ENCODE measurements around the gene CTDSPL2.
A peak's percentile ranks its signal among the peaks of the same experiment; 100 is the strongest.
"Not testable (repeated sequence)": the region's sequence is repeated elsewhere in the genome, so short reads cannot be mapped to it uniquely, and the experiment has no call there.

The CTDSPL2 gene

DNA sequence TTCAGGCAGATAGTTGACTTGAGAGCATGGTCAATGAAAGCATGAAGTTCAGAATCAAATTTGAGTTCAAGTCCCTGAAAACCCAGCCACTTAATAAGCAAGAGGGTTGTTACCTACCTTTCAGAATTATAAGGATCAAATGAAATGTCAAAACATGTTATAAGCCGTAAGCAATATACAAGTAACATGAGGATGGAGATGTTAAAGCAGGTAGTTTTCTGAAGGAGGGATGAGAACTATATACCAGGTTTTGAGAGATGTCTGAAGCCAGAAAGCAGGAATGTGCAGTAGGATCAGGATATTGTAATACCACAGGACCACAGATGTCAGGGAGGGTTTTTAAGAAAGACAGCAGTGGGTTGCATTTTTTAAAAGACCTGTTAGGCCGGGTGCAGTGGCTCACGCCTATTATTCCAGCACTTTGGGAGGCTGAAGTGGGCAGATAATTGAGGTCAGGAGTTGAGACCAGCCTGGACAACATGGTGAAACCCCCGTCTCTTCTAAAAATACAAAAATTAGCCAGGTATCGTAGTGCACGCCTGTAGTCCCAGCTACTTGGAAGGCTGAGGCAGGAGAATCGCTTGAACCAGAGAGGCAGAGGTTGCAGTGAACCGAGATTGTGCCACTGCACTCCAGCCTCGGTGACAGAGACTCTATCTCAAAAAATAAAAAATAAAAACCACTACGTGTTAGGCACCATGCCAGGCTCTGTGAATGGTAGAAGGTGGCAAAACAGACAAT is 102.6 kb downstream of the CTDSPL2 start:
- peak overlapping the region; percentile 8 for H3K27ac ChIP-seq (ENCODE audit: low read depth, low read length)
- H3K9ac ChIP-seq (ENCODE audit: low read depth, low read length), result no peak overlapping the region
- no peaks in the 10 kb centered on the region for H3K4me1 ChIP-seq (ENCODE audit: control insufficient read depth, insufficient read depth, low read length)
- H3K9me3 ChIP-seq (ENCODE audit: control insufficient read depth, insufficient read depth, low read length), result no peaks in the 10 kb centered on the region
- no peaks in the 10 kb centered on the region for H3K27me3 ChIP-seq (ENCODE audit: control insufficient read depth, insufficient read depth, low read length)
- peaks cover 31% of the 10 kb centered on the region for H3K36me3 ChIP-seq (ENCODE audit: control insufficient read depth, insufficient read depth, low read length)
- no peak overlapping the region for H3K4me3 ChIP-seq (ENCODE audit: low read depth, low read length)

DNA sequence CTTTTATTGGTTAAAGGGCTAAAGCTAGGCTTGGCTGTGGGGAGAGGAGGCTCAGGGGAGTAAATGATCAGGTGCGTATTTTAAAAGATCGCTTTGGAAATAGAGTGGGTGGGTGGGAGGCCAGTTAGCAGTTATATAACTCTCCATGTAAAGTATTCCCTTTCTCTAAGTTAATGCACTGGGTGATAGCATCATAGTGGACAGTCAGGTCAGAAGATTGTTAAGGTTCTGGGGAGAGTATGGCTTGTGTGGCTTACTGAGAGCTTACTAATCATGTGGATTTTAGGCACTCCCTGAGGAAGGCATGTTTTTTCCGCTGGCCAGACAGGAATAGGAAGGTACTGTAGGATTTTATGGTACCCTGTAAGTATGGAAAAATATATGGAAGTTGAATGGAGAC is 103.2 kb downstream of the CTDSPL2 start:
- peaks cover 28% of the 10 kb centered on the region for H3K36me3 ChIP-seq (ENCODE audit: control insufficient read depth, insufficient read depth, low read length)
- no peaks in the 10 kb centered on the region for H3K4me1 ChIP-seq (ENCODE audit: control insufficient read depth, insufficient read depth, low read length)
- H3K9ac ChIP-seq (ENCODE audit: low read depth, low read length), result no peak overlapping the region
- H3K27me3 ChIP-seq (ENCODE audit: control insufficient read depth, insufficient read depth, low read length), result no peaks in the 10 kb centered on the region
- no peaks in the 10 kb centered on the region for H3K9me3 ChIP-seq (ENCODE audit: control insufficient read depth, insufficient read depth, low read length)
- H3K4me3 ChIP-seq (ENCODE audit: low read depth, low read length), result no peak overlapping the region
- no peak overlapping the region for H3K27ac ChIP-seq (ENCODE audit: low read depth, low read length)

DNA sequence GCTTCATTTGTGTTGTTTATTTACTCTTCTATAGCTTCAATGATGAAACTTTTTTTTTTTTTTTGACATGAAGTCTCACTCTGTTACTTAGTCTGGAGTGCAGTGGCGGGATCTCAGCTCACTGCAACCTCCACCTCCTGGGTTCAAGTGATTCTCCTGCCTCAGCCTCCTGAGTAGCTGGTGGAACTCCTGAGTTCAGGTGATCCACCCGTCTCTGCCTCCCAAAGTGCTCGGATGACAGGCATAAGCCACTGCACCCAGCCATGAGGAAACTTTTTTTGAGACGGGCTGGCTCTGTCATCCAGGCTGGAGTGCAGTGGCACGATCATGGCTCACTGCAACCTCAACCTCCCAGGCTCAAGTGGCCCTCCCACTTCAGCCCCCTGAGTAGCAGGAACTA is 104.8 kb downstream of the CTDSPL2 start:
- not testable (repeated sequence) for H3K4me3 ChIP-seq (ENCODE audit: low read depth, low read length); H3K27ac ChIP-seq (ENCODE audit: low read depth, low read length); H3K27me3 ChIP-seq (ENCODE audit: control insufficient read depth, insufficient read depth, low read length); H3K9ac ChIP-seq (ENCODE audit: low read depth, low read length); H3K4me1 ChIP-seq (ENCODE audit: control insufficient read depth, insufficient read depth, low read length); H3K9me3 ChIP-seq (ENCODE audit: control insufficient read depth, insufficient read depth, low read length)
- H3K36me3 ChIP-seq (ENCODE audit: control insufficient read depth, insufficient read depth, low read length), result peaks cover 13% of the 10 kb centered on the region

- Histone ChIP-seq H3K4me3 (ENCODE audit: low read depth, low read length) (no peak overlapping the region), H3K36me3 (ENCODE audit: control insufficient read depth, insufficient read depth, low read length) (peaks cover 9% of the 10 kb centered on the region; the same call in 1 of the 2 replicates), H3K9ac (ENCODE audit: low read depth, low read length) (no peak overlapping the region), H3K4me1 (ENCODE audit: control insufficient read depth, insufficient read depth, low read length) (no peaks in the 10 kb centered on the region), H3K27me3 (ENCODE audit: control insufficient read depth, insufficient read depth, low read length) (no peaks in the 10 kb centered on the region), H3K9me3 (ENCODE audit: control insufficient read depth, insufficient read depth, low read length) (no peaks in the 10 kb centered on the region), H3K27ac (ENCODE audit: low read depth, low read length) (no peak overlapping the region)
Measured at GRCh38 chr15:44532689-44533088, 105.3 kb downstream of the CTDSPL2 start.

DNA sequence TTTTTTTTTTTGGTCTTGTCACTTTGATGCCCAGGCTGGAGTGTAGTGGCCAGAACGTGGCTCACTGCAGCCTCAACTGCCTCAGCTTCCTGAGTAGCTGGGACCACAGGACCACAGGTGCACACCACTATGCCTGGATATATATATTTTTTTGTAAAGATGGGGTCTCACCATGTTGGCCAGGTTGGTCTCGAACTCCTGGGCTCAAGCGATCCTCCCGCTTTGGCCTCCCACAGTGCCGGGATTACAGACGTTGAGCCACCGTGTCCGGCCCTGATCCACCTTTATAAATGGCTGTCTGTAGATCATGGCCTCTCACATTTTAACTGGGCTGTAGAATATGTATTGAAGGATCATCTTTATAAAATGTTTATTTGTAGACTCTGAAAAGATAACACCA is 107.7 kb downstream of the CTDSPL2 start:
- Histone ChIP-seq H3K36me3 (ENCODE audit: control insufficient read depth, insufficient read depth, low read length) (peaks cover 11% of the 10 kb centered on the region), H3K4me1 (ENCODE audit: control insufficient read depth, insufficient read depth, low read length) (peaks cover 8% of the 10 kb centered on the region), H3K9me3 (ENCODE audit: control insufficient read depth, insufficient read depth, low read length) (no peaks in the 10 kb centered on the region), H3K9ac (ENCODE audit: low read depth, low read length) (no peak overlapping the region), H3K27ac (ENCODE audit: low read depth, low read length) (no peak overlapping the region), H3K4me3 (ENCODE audit: low read depth, low read length) (no peak overlapping the region), H3K27me3 (ENCODE audit: control insufficient read depth, insufficient read depth, low read length) (no peaks in the 10 kb centered on the region)

GRCh38 chr15:44535523-44536301 is 108.3 kb downstream of the CTDSPL2 start:
- H3K4me1 ChIP-seq (ENCODE audit: control insufficient read depth, insufficient read depth, low read length), result peaks cover 8% of the 10 kb centered on the region
- H3K9ac ChIP-seq (ENCODE audit: low read depth, low read length), result peak overlapping the region; percentile 88
- peak overlapping the region; percentile 99 for H3K27ac ChIP-seq (ENCODE audit: low read depth, low read length)
- no peaks in the 10 kb centered on the region for H3K9me3 ChIP-seq (ENCODE audit: control insufficient read depth, insufficient read depth, low read length)
- H3K4me3 ChIP-seq (ENCODE audit: low read depth, low read length), result peak overlapping the region; percentile 89
- peaks cover 17% of the 10 kb centered on the region for H3K36me3 ChIP-seq (ENCODE audit: control insufficient read depth, insufficient read depth, low read length)
- no peaks in the 10 kb centered on the region for H3K27me3 ChIP-seq (ENCODE audit: control insufficient read depth, insufficient read depth, low read length)

DNA sequence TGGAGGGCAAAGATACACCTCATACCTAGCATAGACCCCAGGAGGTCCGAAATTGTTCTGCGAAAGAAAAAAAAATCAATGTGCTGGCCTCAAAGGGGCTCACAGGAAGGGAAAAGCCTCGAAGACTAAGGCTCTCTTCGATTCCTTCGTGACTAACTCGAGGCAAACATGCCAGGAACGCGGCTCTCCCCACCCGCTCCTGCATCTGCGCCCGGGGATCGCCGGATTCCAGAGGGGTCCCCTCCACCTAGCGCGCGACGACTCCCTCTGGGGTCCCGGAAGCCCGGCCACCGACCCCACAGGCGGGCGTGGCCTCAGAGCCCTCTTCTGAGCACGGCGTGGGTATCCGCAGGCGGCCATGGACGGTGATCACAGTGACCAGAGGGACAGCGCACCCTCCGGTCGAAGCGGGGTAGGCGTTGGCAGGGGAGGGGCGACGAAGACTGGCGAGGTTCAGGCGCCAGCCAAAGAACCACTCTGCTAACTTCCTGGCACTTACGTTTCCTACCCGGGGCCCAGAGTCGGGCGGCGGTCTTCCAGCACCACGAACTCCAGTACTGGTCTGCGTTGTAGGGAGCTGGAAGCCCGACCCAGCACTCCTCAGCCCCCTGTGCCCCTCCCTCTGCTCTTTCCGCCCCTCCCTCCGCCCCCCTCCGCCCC is 109.0 kb downstream of the CTDSPL2 start:
- H3K4me1 ChIP-seq (ENCODE audit: control insufficient read depth, insufficient read depth, low read length), result peaks cover 8% of the 10 kb centered on the region
- peak overlapping the region; percentile 88 for H3K9ac ChIP-seq (ENCODE audit: low read depth, low read length)
- peak overlapping the region; percentile 89 for H3K4me3 ChIP-seq (ENCODE audit: low read depth, low read length)
- no peaks in the 10 kb centered on the region for H3K9me3 ChIP-seq (ENCODE audit: control insufficient read depth, insufficient read depth, low read length)
- H3K27me3 ChIP-seq (ENCODE audit: control insufficient read depth, insufficient read depth, low read length), result no peaks in the 10 kb centered on the region
- peaks cover 25% of the 10 kb centered on the region for H3K36me3 ChIP-seq (ENCODE audit: control insufficient read depth, insufficient read depth, low read length)
- peak overlapping the region; percentile 99 for H3K27ac ChIP-seq (ENCODE audit: low read depth, low read length)

- H3K4me3 ChIP-seq (ENCODE audit: low read depth, low read length), result peak within 1 kb of the TSS; percentile 89
- peak within 1 kb of the TSS; percentile 89 for H3K9ac ChIP-seq (ENCODE audit: low read depth, low read length)
- H3K4me1 ChIP-seq (ENCODE audit: control insufficient read depth, insufficient read depth, low read length), result peaks cover 8% of the 10 kb centered on the region
- H3K9me3 ChIP-seq (ENCODE audit: control insufficient read depth, insufficient read depth, low read length), result no peaks in the 10 kb centered on the region
- peaks cover 32% of the 10 kb centered on the region for H3K36me3 ChIP-seq (ENCODE audit: control insufficient read depth, insufficient read depth, low read length)
- H3K27ac ChIP-seq (ENCODE audit: low read depth, low read length), result peak within 1 kb of the TSS; percentile 99
- no peaks in the 10 kb centered on the region for H3K27me3 ChIP-seq (ENCODE audit: control insufficient read depth, insufficient read depth, low read length)
Measured at GRCh38 chr15:44536962-44537734, 109.7 kb downstream of the CTDSPL2 start, which contains the start of gene EIF3J. Gene EIF3J, plus strand, starts transcription at chr15:44537147. Its CDS starts 48 bp downstream, at chr15:44537195.

- Histone ChIP-seq H3K4me3 (ENCODE audit: low read depth, low read length) (peak overlapping the region; percentile 83), H3K9me3 (ENCODE audit: control insufficient read depth, insufficient read depth, low read length) (no peaks in the 10 kb centered on the region), H3K9ac (ENCODE audit: low read depth, low read length) (peak overlapping the region; percentile 89), H3K27me3 (ENCODE audit: control insufficient read depth, insufficient read depth, low read length) (no peaks in the 10 kb centered on the region), H3K36me3 (ENCODE audit: control insufficient read depth, insufficient read depth, low read length) (peaks cover 36% of the 10 kb centered on the region), H3K27ac (ENCODE audit: low read depth, low read length) (peak overlapping the region; percentile 97), H3K4me1 (ENCODE audit: control insufficient read depth, insufficient read depth, low read length) (peaks cover 8% of the 10 kb centered on the region)
Measured at GRCh38 chr15:44537735-44538240, 110.4 kb downstream of the CTDSPL2 start.

GRCh38 chr15:44541282-44541958 is 114.0 kb downstream of the CTDSPL2 start:
- H3K27ac ChIP-seq (ENCODE audit: low read depth, low read length), result no peak overlapping the region
- H3K4me1 ChIP-seq (ENCODE audit: control insufficient read depth, insufficient read depth, low read length), result peaks cover 16% of the 10 kb centered on the region
- no peaks in the 10 kb centered on the region for H3K27me3 ChIP-seq (ENCODE audit: control insufficient read depth, insufficient read depth, low read length)
- H3K9ac ChIP-seq (ENCODE audit: low read depth, low read length), result no peak overlapping the region
- no peaks in the 10 kb centered on the region for H3K9me3 ChIP-seq (ENCODE audit: control insufficient read depth, insufficient read depth, low read length)
- H3K36me3 ChIP-seq (ENCODE audit: control insufficient read depth, insufficient read depth, low read length), result peaks cover 30% of the 10 kb centered on the region
- no peak overlapping the region for H3K4me3 ChIP-seq (ENCODE audit: low read depth, low read length)

All from HUES48 (cell line).